Adrenal gland (tissue), 12 donors: ENCODE measurements around the gene KIF1A. TPM values are rescaled to one million over a fixed set of nuclear protein-coding genes. Genes with fewer than 3 reads are reported as not detected.

Experiments
- DNase-seq, 7 donors: peaks; one replicate each; pipeline ENCODE4 v3.0.0-alpha.2; 2019 to 2020
- H3K27ac ChIP-seq, 5 donors: fragments of 200-600 bp; sonication (generic) in 4 of 5; 1 replicate in 3 of 5; 2 replicates in 2 of 5; pipeline versions ENCODE4 v1.5.1 to v1.8.0; 2016 to 2020; ENCODE audit warnings: mild to moderate bottlenecking in 1 of 5
- H3K27me3 ChIP-seq: fragments of 200-600 bp; 2 replicates; pipeline ENCODE4 v1.8.0; 2021
- H3K36me3 ChIP-seq, 2 donors: fragments of 200-600 bp; replicated peaks in 1 of 2; 1 replicate in 1 of 2; 2 replicates in 1 of 2; pipeline versions ENCODE4 v1.5.1 to v1.8.0; 2018 to 2022
- H3K4me1 ChIP-seq, 2 donors: fragments of 200-600 bp; replicated peaks in 1 of 2; 1 replicate in 1 of 2; 2 replicates in 1 of 2; pipeline versions ENCODE4 v1.5.1 to v1.8.0; 2018 to 2021
- H3K4me3 ChIP-seq, 4 donors: fragments of 200-600 bp; sonication (generic) in 3 of 4; one replicate each; pipeline ENCODE4 v1.5.1; 2016 to 2018
- H3K9me3 ChIP-seq, 3 donors: fragments of 200-600 bp; sonication (generic) in 1 of 3; replicated peaks in 1 of 3; 1 replicate in 2 of 3; 2 replicates in 1 of 3; pipeline versions ENCODE4 v1.5.1 to v1.8.0; 2016 to 2021
- CTCF ChIP-seq, 6 experiments: fragments of 450-650 bp in 4 of 6; fragments of 200-600 bp in 2 of 6; sonication (generic) in 1 of 6; IDR thresholded peaks; 1 replicate in 5 of 6; 2 replicates in 1 of 6; pipeline versions ENCODE4 v1.5.1 to v1.8.0; 2016 to 2021; ENCODE audit warnings: antibody characterized with exemption in 6 of 6, mild to moderate bottlenecking in 2 of 6, moderate library complexity in 1 of 6
- POLR2A ChIP-seq, 2 donors: fragments of 450-650 bp; IDR thresholded peaks; one replicate each; pipeline ENCODE4 v1.6.1; 2017; ENCODE audit warnings: antibody characterized with exemption in 2 of 2, mild to moderate bottlenecking in 2 of 2, moderate library complexity in 1 of 2
- whole genome bisulfite sequencing, 4 donors: extraction: QIAGEN DNeasy Blood & Tissue Kit in 2 of 4; methylation state at CpG; one replicate each; pipeline versions ENCODE4 v1.1.5 to v1.1.7; 2013 to 2017; 5-methylcytosine and 5-hydroxymethylcytosine counted together
- intact Hi-C, 2 donors: fragments of 100-400 bp; cut with DNase I; formaldehyde crosslinking; loops; one replicate each; pipeline versions ENCODE4 v1.14.1 to v1.15.0; 2022 to 2023
- polyA plus RNA-seq, 3 donors: library from polyadenylated mRNA; stranded (reverse); fragments of 200-250 nt in 2 of 3; fragments of 350-450 nt in 1 of 3; fragmentation: Illumina TruSeq in 1 of 3; extraction: RNeasy Lipid Tissue Mini Kit (QIAGEN cat#74804) in 1 of 3; gene quantifications; one replicate each; pipeline ENCODE4 v1.2.3, GENCODE V29; 2013 to 2014
- total RNA-seq, 9 donors: library from RNA; depleted of rRNA in 4 of 9; stranded (reverse); fragments of >200 nt in 4 of 9; fragments of 120-200 nt in 1 of 9; fragmentation: NEBNext Ultra II Directional in 1 of 9; extraction: Animal tissue kit (Norgen Biotek cat#: 25700) in 1 of 9; gene quantifications; one replicate each; pipeline versions ENCODE4 v1.1.0 to v1.2.4, GENCODE V29; 2013 to 2023
- donor health status: healthy with polysubstance abuse.
- donor health status: Bipolar disorder and iron deficiency.
- donor health status: DM: yes; HTN: yes; CAD: no.
- donor health status: DM: no; HTN: no; CAD: no.
- donor health status: DM: no; HTN: no; CAD: no.
- donor health status: DM: yes; HTN: yes; CAD: no.

The KIF1A gene
- total and polyA plus RNA-seq, 12 donors = 0.35 to 106 (median 11.5) TPM

- no peak overlapping the region for H3K27ac ChIP-seq
- WGBS, 4 donors = 89 to 92% (median 90%) methylated on average over 11 to 23 of the region's 23 CpGs
- H3K27me3 ChIP-seq = no peaks in the 10 kb centered on the region
- H3K36me3 ChIP-seq = no peaks in the 10 kb centered on the region
- no peak overlapping the region for H3K4me3 ChIP-seq
- no peaks in the 10 kb centered on the region for H3K4me1 ChIP-seq
- no peaks in the 10 kb centered on the region for H3K9me3 ChIP-seq
- no peak for DNase-seq
- intact Hi-C loops = no loop called here
- TF ChIP-seq CTCF (IDR thresholded peaks at IDR 0.05) = no peak
- TF ChIP-seq POLR2A (IDR thresholded peaks at IDR 0.05) = no peak
Measured at GRCh38 chr2:240789501-240790369, 30.3 kb downstream of the KIF1A start.

- H3K27ac ChIP-seq = no peak overlapping the region
- H3K27me3 ChIP-seq = no peaks in the 10 kb centered on the region
- DNase-seq = no peak
- no peak overlapping the region for H3K4me3 ChIP-seq
- intact Hi-C loops = no loop called here
- no peaks in the 10 kb centered on the region for H3K36me3 ChIP-seq
- H3K9me3 ChIP-seq = no peaks in the 10 kb centered on the region
- WGBS, 4 donors = 65 to 93% (median 87%) methylated on average over 9 to 13 of the region's 13 CpGs
- no peak for TF ChIP-seq POLR2A (IDR thresholded peaks at IDR 0.05)
- TF ChIP-seq CTCF (IDR thresholded peaks at IDR 0.05) = no peak
- no peaks in the 10 kb centered on the region for H3K4me1 ChIP-seq
Measured at GRCh38 chr2:240789051-240789453, 31.0 kb downstream of the KIF1A start.

- Histone ChIP-seq H3K9me3 (no peaks in the 10 kb centered on the region), H3K4me1 (no peaks in the 10 kb centered on the region), H3K4me3 (no peak overlapping the region), H3K36me3 (no peaks in the 10 kb centered on the region), H3K27me3 (no peaks in the 10 kb centered on the region), H3K27ac (no peak overlapping the region)
- DNase-seq = no peak
- TF ChIP-seq CTCF (IDR thresholded peaks at IDR 0.05) = no peak
- TF ChIP-seq POLR2A (IDR thresholded peaks at IDR 0.05) = no peak
- 80 to 94% (median 85%) methylated on average over 3 to 4 of the region's 4 CpGs for WGBS, 4 donors
- intact Hi-C loops = no loop called here
Measured at GRCh38 chr2:240788482-240788881, 31.5 kb downstream of the KIF1A start.

- no peak overlapping the region for H3K4me3 ChIP-seq
- no peaks in the 10 kb centered on the region for H3K27me3 ChIP-seq
- 80 to 88% (median 87%) methylated on average over 5 to 23 of the region's 23 CpGs for WGBS, 4 donors
- H3K27ac ChIP-seq = no peak overlapping the region
- H3K36me3 ChIP-seq = no peaks in the 10 kb centered on the region
- intact Hi-C loops = no loop called here
- no peaks in the 10 kb centered on the region for H3K4me1 ChIP-seq
- TF ChIP-seq CTCF (IDR thresholded peaks at IDR 0.05) (no peak), POLR2A (IDR thresholded peaks at IDR 0.05) (no peak)
- DNase-seq = no peak
- no peaks in the 10 kb centered on the region for H3K9me3 ChIP-seq
Measured at GRCh38 chr2:240787521-240788472, 32.2 kb downstream of the KIF1A start.
